ENCODE data around the gene OR2T11.
A peak's percentile ranks its signal among the peaks of the same experiment; 100 is the strongest.
"Not testable (repeated sequence)": the region's sequence is repeated elsewhere in the genome, so short reads cannot be mapped to it uniquely, and the experiment has no call there.

OR2T11 gene

GRCh38 chr1:248618878-248619277 lies 16.0 kb downstream of the OR2T11 start:
- peak; percentile 11 to 25 for DNase-seq

GRCh38 chr1:248618119-248618518 lies 16.8 kb downstream of the OR2T11 start:
- DNase-seq, result no peak

- no peak for DNase-seq
Measured at GRCh38 chr1:248613742-248614141, 21.1 kb downstream of the OR2T11 start.

GRCh38 chr1:248611883-248612414 lies 22.9 kb downstream of the OR2T11 start:
- DNase-seq, result no peak

GRCh38 chr1:248610301-248610700 lies 24.6 kb downstream of the OR2T11 start:
- no peak for DNase-seq

- no peak for DNase-seq
Measured at GRCh38 chr1:248599396-248599795, 35.5 kb downstream of the OR2T11 start.

- no peak for DNase-seq
Measured at GRCh38 chr1:248597589-248597988, 37.3 kb downstream of the OR2T11 start, which contains the start of gene OR2T10. TSS of gene OR2T10 (minus strand) at chr1:248597700. CDS start at chr1:248593768, 3,932 bp downstream.

- no peak for DNase-seq
Measured at GRCh38 chr1:248596615-248597014, 38.3 kb downstream of the OR2T11 start.

GRCh38 chr1:248593226-248593625 lies 41.7 kb downstream of the OR2T11 start:
- no peak for DNase-seq

- DNase-seq, result no peak
Measured at GRCh38 chr1:248592655-248593054, 42.2 kb downstream of the OR2T11 start.

GRCh38 chr1:248590055-248590454 lies 44.8 kb downstream of the OR2T11 start:
- no peak for DNase-seq

- no peak for DNase-seq
Measured at GRCh38 chr1:248589334-248589733, 45.6 kb downstream of the OR2T11 start.

- no peak for DNase-seq
Measured at GRCh38 chr1:248585266-248585665, 49.6 kb downstream of the OR2T11 start.

- no peak for DNase-seq
Measured at GRCh38 chr1:248576260-248576980, 58.5 kb downstream of the OR2T11 start.

- not testable (repeated sequence) for DNase-seq
Measured at GRCh38 chr1:248574657-248575056, 60.2 kb downstream of the OR2T11 start, which contains the start of gene OR2T34. TSS of gene OR2T34 (minus strand) at chr1:248574757. CDS start at chr1:248574757, 0 bp downstream.

GRCh38 chr1:248573856-248574255 lies 61.0 kb downstream of the OR2T11 start:
- DNase-seq, result not testable (repeated sequence)
